GM23338 (cell line): ENCODE data around the gene S100A12. TPM values are rescaled to one million over a fixed set of nuclear protein-coding genes. Genes with fewer than 3 reads are reported as not detected.

Experiments used
- ATAC-seq: fragments of 200-7000 bp; cut with Tn5 transposase; 3 replicates; pipeline ENCODE4 v1.9.1; 2020
- DNase-seq: peaks from one replicate; pipeline ENCODE4 v3.0.0-alpha.2; 2015; ENCODE audit warnings: low spot score
- H2AFZ ChIP-seq: fragments of 200-600 bp; sonication (generic); 2 replicates; pipeline ENCODE4 v1.8.0; 2016; ENCODE audit warnings: antibody characterized with exemption, mild to moderate bottlenecking, moderate library complexity
- H3F3A ChIP-seq: fragments of 200-600 bp; sonication (generic); replicated peaks from 2 replicates; pipeline ENCODE4 v1.8.0; 2017; ENCODE audit warnings: antibody characterized with exemption, mixed run types, low read depth
- H3K27ac ChIP-seq: fragments of 200-600 bp; sonication (generic); 2 replicates; pipeline ENCODE4 v1.6.1; 2016; ENCODE audit warnings: low read depth
- H3K27me3 ChIP-seq: fragments of 200-600 bp; sonication (generic); 2 replicates; pipeline ENCODE4 v1.8.0; 2016; ENCODE audit warnings: mild to moderate bottlenecking, mixed run types, moderate library complexity; ENCODE audit not compliant: insufficient read depth
- H3K36me3 ChIP-seq: fragments of 200-600 bp; sonication (generic); 2 replicates; pipeline ENCODE4 v1.8.0; 2016; ENCODE audit warnings: mild to moderate bottlenecking; ENCODE audit not compliant: insufficient read depth
- H3K4me1 ChIP-seq: fragments of 200-600 bp; sonication (generic); 2 replicates; pipeline ENCODE4 v1.8.0; 2016; ENCODE audit warnings: mild to moderate bottlenecking, moderate library complexity; ENCODE audit not compliant: insufficient read depth
- H3K4me2 ChIP-seq: fragments of 200-600 bp; sonication (generic); 2 replicates; pipeline ENCODE4 v1.7.1; 2017; ENCODE audit warnings: mixed run types
- H3K4me3 ChIP-seq: fragments of 200-600 bp; sonication (generic); 2 replicates; pipeline ENCODE4 v1.6.1; 2016; ENCODE audit warnings: mixed run types
- H3K79me2 ChIP-seq: fragments of 200-600 bp; sonication (generic); replicated peaks from 2 replicates; pipeline ENCODE4 v1.8.0; 2017; ENCODE audit warnings: mild to moderate bottlenecking; ENCODE audit not compliant: insufficient read depth
- H3K9me2 ChIP-seq: fragments of 200-600 bp; sonication (generic); 2 replicates; pipeline ENCODE4 v1.8.0; 2017; ENCODE audit not compliant: insufficient read depth
- H4K20me1 ChIP-seq: fragments of 200-600 bp; sonication (generic); replicated peaks from 2 replicates; pipeline ENCODE4 v1.8.0; 2017; ENCODE audit warnings: mild to moderate bottlenecking; ENCODE audit not compliant: insufficient read depth
- H3K27ac Mint-ChIP-seq: 2 replicates; pipeline ENCODE4 v1.8.0; 2020; ENCODE audit warnings: inconsistent platforms, mild to moderate bottlenecking, moderate library complexity, mixed read lengths
- H3K27me3 Mint-ChIP-seq: 3 replicates; pipeline ENCODE4 v1.8.0; 2022; ENCODE audit warnings: low read depth, mild to moderate bottlenecking, moderate library complexity, mixed read lengths, inconsistent platforms; ENCODE audit not compliant: insufficient read depth, poor library complexity
- H3K36me3 Mint-ChIP-seq: 3 replicates; pipeline ENCODE4 v1.8.0; 2021; ENCODE audit warnings: low read depth, mild to moderate bottlenecking, inconsistent platforms, moderate library complexity, mixed read lengths
- H3K4me1 Mint-ChIP-seq: 3 replicates; pipeline ENCODE4 v1.8.0; 2020; ENCODE audit warnings: mild to moderate bottlenecking, inconsistent platforms, mixed read lengths
- H3K4me3 Mint-ChIP-seq: 3 replicates; pipeline ENCODE4 v1.8.0; 2021; ENCODE audit warnings: moderate library complexity, mild to moderate bottlenecking, inconsistent platforms, mixed read lengths
- H3K9me3 Mint-ChIP-seq: 3 replicates; pipeline ENCODE4 v1.8.0; 2020; ENCODE audit warnings: moderate library complexity, mild to moderate bottlenecking, inconsistent platforms, mixed read lengths
- CREB1 ChIP-seq: fragments of 250-450 bp; sonication (Bioruptor Pico); IDR thresholded peaks from 2 replicates; pipeline ENCODE4 v1.5.0; 2020; ENCODE audit warnings: low read depth, mild to moderate bottlenecking, moderate library complexity
- EZH2 ChIP-seq: fragments of 200-600 bp; sonication (generic); IDR thresholded peaks from one replicate; pipeline ENCODE4 v1.8.0; 2017; ENCODE audit warnings: antibody characterized with exemption, mild to moderate bottlenecking, low read depth; ENCODE audit not compliant: unreplicated experiment
- EZH2phosphoT487 ChIP-seq: fragments of 200-600 bp; sonication (generic); IDR thresholded peaks from one replicate; pipeline ENCODE4 v1.8.1; 2018; ENCODE audit warnings: antibody characterized with exemption; ENCODE audit not compliant: unreplicated experiment
- JUNB ChIP-seq: IDR thresholded peaks from one replicate; pipeline ENCODE4 v1.6.1; 2016; ENCODE audit warnings: antibody characterized with exemption; ENCODE audit not compliant: unreplicated experiment
- NANOG ChIP-seq: IDR thresholded peaks from 2 replicates; pipeline ENCODE4 v1.6.1; 2016; ENCODE audit warnings: antibody characterized with exemption, borderline replicate concordance
- POLR2AphosphoS5 ChIP-seq: IDR thresholded peaks from 2 replicates; pipeline ENCODE4 v1.6.1; 2016; ENCODE audit warnings: antibody characterized with exemption, low read depth
- STAT1 ChIP-seq: IDR thresholded peaks from one replicate; pipeline ENCODE4 v1.6.1; 2016; ENCODE audit warnings: antibody characterized with exemption; ENCODE audit not compliant: unreplicated experiment
- ZNF114 ChIP-seq: fragments of 250-450 bp; sonication (Bioruptor Pico); IDR thresholded peaks from 2 replicates; pipeline ENCODE4 v1.5.0; 2020; ENCODE audit warnings: mild to moderate bottlenecking, moderate library complexity
- ZNF331 ChIP-seq: fragments of 250-450 bp; sonication (Bioruptor Pico); IDR thresholded peaks from 2 replicates; pipeline ENCODE4 v1.5.0; 2020; ENCODE audit warnings: low read depth, mild to moderate bottlenecking, moderate library complexity
- polyA plus RNA-seq: library from polyadenylated mRNA; unstranded; fragments of >200 nt; fragmentation: Nextera tagmentation; extraction: Ambion mirVana; gene quantifications from 2 replicates; pipeline ENCODE4 v1.2.1, GENCODE V29; 2016
- total RNA-seq: library from RNA; depleted of rRNA; stranded (reverse); fragments of >200 nt; shearing (Covaris generic); gene quantifications from 2 replicates; pipeline ENCODE4 v1.2.3, GENCODE V29; 2014
- TF ChIP-seq, protein P1 (sequence below): IDR thresholded peaks from one replicate; pipeline ENCODE4 v1.6.1; 2018; ENCODE audit warnings: antibody characterized with exemption; ENCODE audit not compliant: unreplicated experiment
- TF ChIP-seq, protein P2 (sequence below): IDR thresholded peaks from 2 replicates; pipeline ENCODE4 v1.6.1; 2016; ENCODE audit warnings: antibody characterized with exemption
- TF ChIP-seq, protein P3 (sequence below), 2 experiments: fragments of 200-600 bp in 1 of 2; sonication (generic) in 1 of 2; conservative IDR thresholded peaks; 2 replicates each; pipeline versions ENCODE4 v1.5.1 to v1.6.1; 2016 to 2017; ENCODE audit warnings: antibody characterized with exemption in 2 of 2, low read depth in 2 of 2, mild to moderate bottlenecking in 2 of 2, moderate library complexity in 1 of 2
- TF ChIP-seq, protein P4 (sequence below): fragments of 250-450 bp; sonication (Bioruptor Pico); IDR thresholded peaks from 2 replicates; pipeline ENCODE4 v1.5.0; 2020; ENCODE audit warnings: mild to moderate bottlenecking, moderate library complexity

The S100A12 gene
- total and polyA plus RNA-seq, 2 experiments from 2014 or later: not detected

DNA sequence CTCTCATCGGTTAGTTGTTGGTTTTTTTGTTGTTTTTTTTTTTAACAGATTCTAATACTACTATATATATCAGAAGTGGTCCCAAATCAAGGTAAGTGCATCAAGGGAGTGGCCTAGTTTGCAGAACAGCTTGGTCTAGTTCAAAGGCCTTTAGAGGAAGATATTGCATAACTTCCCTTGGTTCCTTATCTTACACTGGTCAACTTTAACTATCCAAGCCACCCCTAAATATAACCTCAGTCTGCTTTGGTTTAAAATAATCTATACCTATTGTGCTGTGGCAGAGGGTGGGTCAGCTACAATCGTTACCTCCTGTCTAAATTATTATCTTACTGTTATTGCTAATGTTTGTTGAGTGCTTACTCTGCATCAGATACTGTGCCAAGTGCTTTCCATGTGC is 6.9 kb downstream of the S100A12 start:
- no peak for DNase-seq
- H3K36me3 ChIP-seq: no peaks in the 10 kb centered on the region
- Mint-ChIP-seq H3K27ac (no peak overlapping the region), H3K27me3 (peaks cover 5% of the 10 kb centered on the region), H3K4me3 (no peak overlapping the region), H3K4me1 (no peaks in the 10 kb centered on the region), H3K36me3 (no peaks in the 10 kb centered on the region), H3K9me3 (no peaks in the 10 kb centered on the region)
- H3K27me3 ChIP-seq: no peaks in the 10 kb centered on the region
- ATAC-seq: no peak
- H2AFZ ChIP-seq: no peak overlapping the region
- H3K4me3 ChIP-seq: no peak overlapping the region
- H3K9me2 ChIP-seq: peaks cover 10% of the 10 kb centered on the region; the same call in 1 of the 2 replicates
- no peaks in the 10 kb centered on the region for H3K4me1 ChIP-seq
- TF ChIP-seq EZH2: no peak
- TF ChIP-seq ZNF331 (CRISPR knock-in tag): no peak
- no peak for TF ChIP-seq STAT1
- TF ChIP-seq, protein P1, sequence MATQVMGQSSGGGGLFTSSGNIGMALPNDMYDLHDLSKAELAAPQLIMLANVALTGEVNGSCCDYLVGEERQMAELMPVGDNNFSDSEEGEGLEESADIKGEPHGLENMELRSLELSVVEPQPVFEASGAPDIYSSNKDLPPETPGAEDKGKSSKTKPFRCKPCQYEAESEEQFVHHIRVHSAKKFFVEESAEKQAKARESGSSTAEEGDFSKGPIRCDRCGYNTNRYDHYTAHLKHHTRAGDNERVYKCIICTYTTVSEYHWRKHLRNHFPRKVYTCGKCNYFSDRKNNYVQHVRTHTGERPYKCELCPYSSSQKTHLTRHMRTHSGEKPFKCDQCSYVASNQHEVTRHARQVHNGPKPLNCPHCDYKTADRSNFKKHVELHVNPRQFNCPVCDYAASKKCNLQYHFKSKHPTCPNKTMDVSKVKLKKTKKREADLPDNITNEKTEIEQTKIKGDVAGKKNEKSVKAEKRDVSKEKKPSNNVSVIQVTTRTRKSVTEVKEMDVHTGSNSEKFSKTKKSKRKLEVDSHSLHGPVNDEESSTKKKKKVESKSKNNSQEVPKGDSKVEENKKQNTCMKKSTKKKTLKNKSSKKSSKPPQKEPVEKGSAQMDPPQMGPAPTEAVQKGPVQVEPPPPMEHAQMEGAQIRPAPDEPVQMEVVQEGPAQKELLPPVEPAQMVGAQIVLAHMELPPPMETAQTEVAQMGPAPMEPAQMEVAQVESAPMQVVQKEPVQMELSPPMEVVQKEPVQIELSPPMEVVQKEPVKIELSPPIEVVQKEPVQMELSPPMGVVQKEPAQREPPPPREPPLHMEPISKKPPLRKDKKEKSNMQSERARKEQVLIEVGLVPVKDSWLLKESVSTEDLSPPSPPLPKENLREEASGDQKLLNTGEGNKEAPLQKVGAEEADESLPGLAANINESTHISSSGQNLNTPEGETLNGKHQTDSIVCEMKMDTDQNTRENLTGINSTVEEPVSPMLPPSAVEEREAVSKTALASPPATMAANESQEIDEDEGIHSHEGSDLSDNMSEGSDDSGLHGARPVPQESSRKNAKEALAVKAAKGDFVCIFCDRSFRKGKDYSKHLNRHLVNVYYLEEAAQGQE: no peak
- no peak for TF ChIP-seq JUNB
- no peak for TF ChIP-seq NANOG
- TF ChIP-seq, protein P2, sequence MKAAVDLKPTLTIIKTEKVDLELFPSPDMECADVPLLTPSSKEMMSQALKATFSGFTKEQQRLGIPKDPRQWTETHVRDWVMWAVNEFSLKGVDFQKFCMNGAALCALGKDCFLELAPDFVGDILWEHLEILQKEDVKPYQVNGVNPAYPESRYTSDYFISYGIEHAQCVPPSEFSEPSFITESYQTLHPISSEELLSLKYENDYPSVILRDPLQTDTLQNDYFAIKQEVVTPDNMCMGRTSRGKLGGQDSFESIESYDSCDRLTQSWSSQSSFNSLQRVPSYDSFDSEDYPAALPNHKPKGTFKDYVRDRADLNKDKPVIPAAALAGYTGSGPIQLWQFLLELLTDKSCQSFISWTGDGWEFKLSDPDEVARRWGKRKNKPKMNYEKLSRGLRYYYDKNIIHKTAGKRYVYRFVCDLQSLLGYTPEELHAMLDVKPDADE: no peak
- TF ChIP-seq CREB1 (CRISPR knock-in tag): no peak
- TF ChIP-seq POLR2AphosphoS5: no peak
- TF ChIP-seq, protein P3, sequence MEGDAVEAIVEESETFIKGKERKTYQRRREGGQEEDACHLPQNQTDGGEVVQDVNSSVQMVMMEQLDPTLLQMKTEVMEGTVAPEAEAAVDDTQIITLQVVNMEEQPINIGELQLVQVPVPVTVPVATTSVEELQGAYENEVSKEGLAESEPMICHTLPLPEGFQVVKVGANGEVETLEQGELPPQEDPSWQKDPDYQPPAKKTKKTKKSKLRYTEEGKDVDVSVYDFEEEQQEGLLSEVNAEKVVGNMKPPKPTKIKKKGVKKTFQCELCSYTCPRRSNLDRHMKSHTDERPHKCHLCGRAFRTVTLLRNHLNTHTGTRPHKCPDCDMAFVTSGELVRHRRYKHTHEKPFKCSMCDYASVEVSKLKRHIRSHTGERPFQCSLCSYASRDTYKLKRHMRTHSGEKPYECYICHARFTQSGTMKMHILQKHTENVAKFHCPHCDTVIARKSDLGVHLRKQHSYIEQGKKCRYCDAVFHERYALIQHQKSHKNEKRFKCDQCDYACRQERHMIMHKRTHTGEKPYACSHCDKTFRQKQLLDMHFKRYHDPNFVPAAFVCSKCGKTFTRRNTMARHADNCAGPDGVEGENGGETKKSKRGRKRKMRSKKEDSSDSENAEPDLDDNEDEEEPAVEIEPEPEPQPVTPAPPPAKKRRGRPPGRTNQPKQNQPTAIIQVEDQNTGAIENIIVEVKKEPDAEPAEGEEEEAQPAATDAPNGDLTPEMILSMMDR (conservative IDR thresholded peaks at IDR 0.05; ENCODE audit: low read depth in 2 of 2): no peak
- no peak for TF ChIP-seq ZNF114
- TF ChIP-seq EZH2phosphoT487: no peak
- TF ChIP-seq, protein P4, sequence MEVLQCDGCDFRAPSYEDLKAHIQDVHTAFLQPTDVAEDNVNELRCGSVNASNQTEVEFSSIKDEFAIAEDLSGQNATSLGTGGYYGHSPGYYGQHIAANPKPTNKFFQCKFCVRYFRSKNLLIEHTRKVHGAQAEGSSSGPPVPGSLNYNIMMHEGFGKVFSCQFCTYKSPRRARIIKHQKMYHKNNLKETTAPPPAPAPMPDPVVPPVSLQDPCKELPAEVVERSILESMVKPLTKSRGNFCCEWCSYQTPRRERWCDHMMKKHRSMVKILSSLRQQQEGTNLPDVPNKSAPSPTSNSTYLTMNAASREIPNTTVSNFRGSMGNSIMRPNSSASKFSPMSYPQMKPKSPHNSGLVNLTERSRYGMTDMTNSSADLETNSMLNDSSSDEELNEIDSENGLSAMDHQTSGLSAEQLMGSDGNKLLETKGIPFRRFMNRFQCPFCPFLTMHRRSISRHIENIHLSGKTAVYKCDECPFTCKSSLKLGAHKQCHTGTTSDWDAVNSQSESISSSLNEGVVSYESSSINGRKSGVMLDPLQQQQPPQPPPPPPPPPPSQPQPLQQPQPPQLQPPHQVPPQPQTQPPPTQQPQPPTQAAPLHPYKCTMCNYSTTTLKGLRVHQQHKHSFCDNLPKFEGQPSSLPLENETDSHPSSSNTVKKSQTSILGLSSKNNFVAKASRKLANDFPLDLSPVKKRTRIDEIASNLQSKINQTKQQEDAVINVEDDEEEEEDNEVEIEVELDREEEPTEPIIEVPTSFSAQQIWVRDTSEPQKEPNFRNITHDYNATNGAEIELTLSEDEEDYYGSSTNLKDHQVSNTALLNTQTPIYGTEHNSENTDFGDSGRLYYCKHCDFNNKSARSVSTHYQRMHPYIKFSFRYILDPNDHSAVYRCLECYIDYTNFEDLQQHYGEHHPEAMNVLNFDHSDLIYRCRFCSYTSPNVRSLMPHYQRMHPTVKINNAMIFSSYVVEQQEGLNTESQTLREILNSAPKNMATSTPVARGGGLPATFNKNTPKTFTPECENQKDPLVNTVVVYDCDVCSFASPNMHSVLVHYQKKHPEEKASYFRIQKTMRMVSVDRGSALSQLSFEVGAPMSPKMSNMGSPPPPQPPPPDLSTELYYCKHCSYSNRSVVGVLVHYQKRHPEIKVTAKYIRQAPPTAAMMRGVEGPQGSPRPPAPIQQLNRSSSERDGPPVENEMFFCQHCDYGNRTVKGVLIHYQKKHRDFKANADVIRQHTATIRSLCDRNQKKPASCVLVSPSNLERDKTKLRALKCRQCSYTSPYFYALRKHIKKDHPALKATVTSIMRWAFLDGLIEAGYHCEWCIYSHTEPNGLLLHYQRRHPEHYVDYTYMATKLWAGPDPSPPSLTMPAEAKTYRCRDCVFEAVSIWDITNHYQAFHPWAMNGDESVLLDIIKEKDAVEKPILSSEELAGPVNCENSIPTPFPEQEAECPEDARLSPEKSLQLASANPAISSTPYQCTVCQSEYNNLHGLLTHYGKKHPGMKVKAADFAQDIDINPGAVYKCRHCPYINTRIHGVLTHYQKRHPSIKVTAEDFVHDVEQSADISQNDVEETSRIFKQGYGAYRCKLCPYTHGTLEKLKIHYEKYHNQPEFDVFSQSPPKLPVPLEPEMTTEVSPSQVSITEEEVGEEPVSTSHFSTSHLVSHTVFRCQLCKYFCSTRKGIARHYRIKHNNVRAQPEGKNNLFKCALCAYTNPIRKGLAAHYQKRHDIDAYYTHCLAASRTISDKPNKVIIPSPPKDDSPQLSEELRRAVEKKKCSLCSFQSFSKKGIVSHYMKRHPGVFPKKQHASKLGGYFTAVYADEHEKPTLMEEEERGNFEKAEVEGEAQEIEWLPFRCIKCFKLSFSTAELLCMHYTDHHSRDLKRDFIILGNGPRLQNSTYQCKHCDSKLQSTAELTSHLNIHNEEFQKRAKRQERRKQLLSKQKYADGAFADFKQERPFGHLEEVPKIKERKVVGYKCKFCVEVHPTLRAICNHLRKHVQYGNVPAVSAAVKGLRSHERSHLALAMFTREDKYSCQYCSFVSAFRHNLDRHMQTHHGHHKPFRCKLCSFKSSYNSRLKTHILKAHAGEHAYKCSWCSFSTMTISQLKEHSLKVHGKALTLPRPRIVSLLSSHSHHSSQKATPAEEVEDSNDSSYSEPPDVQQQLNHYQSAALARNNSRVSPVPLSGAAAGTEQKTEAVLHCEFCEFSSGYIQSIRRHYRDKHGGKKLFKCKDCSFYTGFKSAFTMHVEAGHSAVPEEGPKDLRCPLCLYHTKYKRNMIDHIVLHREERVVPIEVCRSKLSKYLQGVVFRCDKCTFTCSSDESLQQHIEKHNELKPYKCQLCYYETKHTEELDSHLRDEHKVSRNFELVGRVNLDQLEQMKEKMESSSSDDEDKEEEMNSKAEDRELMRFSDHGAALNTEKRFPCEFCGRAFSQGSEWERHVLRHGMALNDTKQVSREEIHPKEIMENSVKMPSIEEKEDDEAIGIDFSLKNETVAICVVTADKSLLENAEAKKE: no peak
- H4K20me1 ChIP-seq: no peaks in the 10 kb centered on the region
- H3K27ac ChIP-seq: no peak overlapping the region
- no peaks in the 10 kb centered on the region for H3K79me2 ChIP-seq
- H3F3A ChIP-seq: no peaks in the 10 kb centered on the region
- H3K4me2 ChIP-seq: no peak overlapping the region
